Kidney (tissue), 14 donors: ENCODE measurements around the gene ATG4B. TPM values are rescaled to one million over a fixed set of nuclear protein-coding genes. Genes with fewer than 3 reads are reported as not detected.

ENCODE experiments used
- DNase-seq, 5 donors: peaks; one replicate each; pipeline ENCODE4 v3.0.0-alpha.2; 2013 to 2020
- FAIRE-seq: peaks from 2 replicates; lab custom pipeline; 2012; peaks lifted over from hg19 to GRCh38; lab: Jason Lieb, UNC
- H3K27ac ChIP-seq, 2 donors: one replicate each; pipeline ENCODE4 v1.7.0; 2013; ENCODE audit warnings: low read depth in 2 of 2, low read length in 2 of 2, inconsistent platforms in 1 of 2
- H3K27me3 ChIP-seq: one replicate; pipeline ENCODE4 v1.7.1; 2013; ENCODE audit warnings: low read length, inconsistent platforms; ENCODE audit not compliant: control insufficient read depth, insufficient read depth
- H3K36me3 ChIP-seq, 3 donors: one replicate each; pipeline versions ENCODE4 v1.7.0 to v1.7.1; 2013; ENCODE audit warnings: low read length in 3 of 3, control low read depth in 1 of 3, inconsistent platforms in 1 of 3; ENCODE audit not compliant: insufficient read depth in 3 of 3, control insufficient read depth in 2 of 3
- H3K4me1 ChIP-seq, 3 donors: one replicate each; pipeline versions ENCODE4 v1.7.0 to v1.7.1; 2013; ENCODE audit warnings: low read length in 3 of 3, inconsistent platforms in 1 of 3, low read depth in 1 of 3; ENCODE audit not compliant: control insufficient read depth in 2 of 3, insufficient read depth in 2 of 3
- H3K4me3 ChIP-seq, 3 donors: one replicate each; pipeline versions ENCODE4 v1.7.0 to v1.8.1; 2013; ENCODE audit warnings: low read length in 3 of 3, control low read depth in 1 of 3, inconsistent platforms in 1 of 3
- H3K9ac ChIP-seq, 3 donors: one replicate each; pipeline versions ENCODE4 v1.7.0 to v1.7.1; 2013; ENCODE audit warnings: low read length in 3 of 3, control low read depth in 1 of 3, inconsistent platforms in 1 of 3
- H3K9me3 ChIP-seq, 3 donors: one replicate each; pipeline versions ENCODE4 v1.7.0 to v1.7.1; 2013; ENCODE audit warnings: low read length in 3 of 3, control low read depth in 1 of 3, inconsistent platforms in 1 of 3; ENCODE audit not compliant: control insufficient read depth in 2 of 3, insufficient read depth in 1 of 3
- intact Hi-C: fragments of 100-400 bp; cut with DNase I; formaldehyde crosslinking; loops from one replicate; pipeline ENCODE4 v1.11.1; 2022
- polyA plus RNA-seq: library from polyadenylated mRNA; stranded (reverse); fragments of 350-450 nt; fragmentation: Illumina TruSeq; extraction: RNeasy Lipid Tissue Mini Kit (QIAGEN cat#74804); gene quantifications from one replicate; pipeline ENCODE4 v1.2.3, GENCODE V29; 2014; ENCODE audit warnings: low read depth, low replicate concordance; ENCODE audit not compliant: insufficient read depth
- total RNA-seq: library from RNA; stranded (reverse); fragmentation: NEBNext Ultra II Directional; extraction: Animal tissue kit (Norgen Biotek cat#: 25700); gene quantifications from one replicate; pipeline ENCODE4 v1.2.1, GENCODE V29; 2021
- TF ChIP-seq, protein P1 (sequence below): IDR thresholded peaks from 3 replicates; pipeline ENCODE4 v1.5.1; 2012; ENCODE audit warnings: mild to moderate bottlenecking, moderate library complexity, borderline replicate concordance; ENCODE audit not compliant: insufficient read depth; ENCODE audit errors: extremely low read depth
- donor health status: control.
- donor health status: control.
- donor health status: control.
- donor health status: control.
- donor health status: control.
- donor health status: DM: yes; HTN: yes; CAD: no.
- donor health status: Normal renal cell carcinoma (clear cell type).

ATG4B gene
- total and polyA plus RNA-seq, 2 donors from 2014 or later: 56.6 to 81.0 TPM

DNA sequence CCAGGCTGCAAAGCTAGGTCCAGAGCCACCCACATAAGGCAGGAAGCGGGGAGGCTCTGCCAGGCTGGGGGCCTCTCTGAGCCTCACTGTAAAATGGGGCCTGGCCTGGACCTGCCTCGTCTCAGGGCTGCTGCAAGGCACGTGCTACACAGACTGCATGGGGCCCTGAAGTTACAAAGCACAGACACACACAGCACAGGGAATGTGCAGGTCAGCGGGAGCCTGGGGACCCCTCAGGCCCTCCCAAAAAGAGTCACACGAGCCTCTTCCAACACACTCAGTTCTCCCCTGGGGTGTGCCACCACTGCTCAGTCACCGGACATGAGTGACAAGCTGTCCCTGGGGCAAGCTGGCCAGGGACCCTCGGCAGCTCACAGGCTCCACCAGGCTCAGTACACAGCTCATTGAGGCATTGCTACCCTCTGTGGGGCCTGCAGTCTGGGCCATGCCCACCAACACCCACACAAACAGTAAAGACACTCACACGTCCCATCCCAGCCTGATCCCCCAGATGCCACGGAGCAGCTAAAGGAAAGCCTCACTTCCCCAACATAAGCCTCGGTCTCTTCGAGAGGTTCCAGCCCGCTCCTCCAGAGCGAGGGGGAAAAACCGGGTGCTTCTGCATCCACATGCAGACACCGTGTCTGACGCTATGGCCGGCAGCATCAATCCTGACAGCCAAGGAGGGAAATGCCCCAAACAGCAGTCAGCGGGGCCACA is 45.2 kb upstream of the ATG4B start:
- Histone ChIP-seq H3K9ac (no peak overlapping the region), H3K27ac (no peak overlapping the region), H3K27me3 (no peaks in the 10 kb centered on the region), H3K36me3 (peaks cover under 1 to 8% (median 8%) of the 10 kb centered on the region in 3 donors), H3K9me3 (peaks cover 0 to 1% (median 0%) of the 10 kb centered on the region in 3 donors), H3K4me1 (no peaks in the 10 kb centered on the region), H3K4me3 (no peak overlapping the region)
- no peak for FAIRE-seq
- DNase-seq: no peak
- intact Hi-C loops: no loop called here
- TF ChIP-seq, protein P1, sequence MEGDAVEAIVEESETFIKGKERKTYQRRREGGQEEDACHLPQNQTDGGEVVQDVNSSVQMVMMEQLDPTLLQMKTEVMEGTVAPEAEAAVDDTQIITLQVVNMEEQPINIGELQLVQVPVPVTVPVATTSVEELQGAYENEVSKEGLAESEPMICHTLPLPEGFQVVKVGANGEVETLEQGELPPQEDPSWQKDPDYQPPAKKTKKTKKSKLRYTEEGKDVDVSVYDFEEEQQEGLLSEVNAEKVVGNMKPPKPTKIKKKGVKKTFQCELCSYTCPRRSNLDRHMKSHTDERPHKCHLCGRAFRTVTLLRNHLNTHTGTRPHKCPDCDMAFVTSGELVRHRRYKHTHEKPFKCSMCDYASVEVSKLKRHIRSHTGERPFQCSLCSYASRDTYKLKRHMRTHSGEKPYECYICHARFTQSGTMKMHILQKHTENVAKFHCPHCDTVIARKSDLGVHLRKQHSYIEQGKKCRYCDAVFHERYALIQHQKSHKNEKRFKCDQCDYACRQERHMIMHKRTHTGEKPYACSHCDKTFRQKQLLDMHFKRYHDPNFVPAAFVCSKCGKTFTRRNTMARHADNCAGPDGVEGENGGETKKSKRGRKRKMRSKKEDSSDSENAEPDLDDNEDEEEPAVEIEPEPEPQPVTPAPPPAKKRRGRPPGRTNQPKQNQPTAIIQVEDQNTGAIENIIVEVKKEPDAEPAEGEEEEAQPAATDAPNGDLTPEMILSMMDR: no peak

DNA sequence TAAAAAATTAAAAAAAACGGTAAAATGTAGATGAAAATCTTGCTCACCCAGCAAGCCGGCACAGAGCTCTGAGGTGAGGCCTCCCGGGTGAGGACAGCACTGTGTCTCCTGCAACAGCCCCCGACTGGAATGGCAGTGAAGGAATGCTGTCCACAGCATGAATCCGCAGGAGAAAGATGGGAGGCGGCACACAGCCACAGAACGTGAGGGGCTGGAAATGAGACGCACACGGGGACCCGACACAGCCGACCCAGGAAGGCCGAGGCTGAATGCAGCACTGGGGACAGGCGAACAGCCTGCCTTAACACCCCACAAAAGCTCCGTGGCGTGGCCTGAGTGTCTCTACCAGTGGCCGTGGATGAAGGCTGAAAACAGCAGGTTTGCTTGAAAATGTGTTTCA is 44.2 kb upstream of the ATG4B start:
- TF ChIP-seq, protein P1: no peak
- H3K36me3 ChIP-seq: peaks cover 0 to 10% (median 8%) of the 10 kb centered on the region in 3 donors
- DNase-seq: no peak
- no peaks in the 10 kb centered on the region for H3K9me3 ChIP-seq
- no peak overlapping the region for H3K4me3 ChIP-seq
- no peak overlapping the region for H3K27ac ChIP-seq
- H3K27me3 ChIP-seq: no peaks in the 10 kb centered on the region
- H3K4me1 ChIP-seq: no peaks in the 10 kb centered on the region
- no peak overlapping the region for H3K9ac ChIP-seq
- no peak for FAIRE-seq
- intact Hi-C loops: no loop called here

DNA sequence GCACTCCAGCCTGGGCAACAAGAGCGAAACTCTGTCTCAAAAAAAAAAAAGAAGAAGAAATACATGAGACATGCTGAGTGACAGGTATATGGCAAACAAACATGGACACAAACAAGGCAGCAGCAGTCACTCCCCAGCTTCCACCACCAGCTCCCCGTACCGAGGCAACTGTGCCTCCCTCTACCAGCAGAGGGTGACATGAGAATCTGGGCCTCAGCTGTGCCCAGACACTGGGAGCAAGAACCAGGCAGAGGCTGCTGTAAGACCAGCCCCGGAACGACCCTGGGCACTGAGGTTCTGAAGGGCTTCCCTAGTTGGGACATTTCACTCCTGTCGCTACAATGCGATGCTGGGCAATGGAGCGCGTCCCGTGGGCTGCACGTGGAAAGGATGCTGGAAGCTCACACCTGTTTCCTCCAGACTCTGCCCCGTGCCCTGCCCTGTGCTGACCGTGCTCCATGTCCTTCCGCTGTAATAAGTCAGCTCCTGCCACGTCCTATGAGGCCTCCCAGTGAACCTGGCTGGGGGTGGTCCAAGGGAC is 41.8 kb upstream of the ATG4B start:
- DNase-seq (no peak), FAIRE-seq (no peak)
- TF ChIP-seq, protein P1: no peak
- H3K9me3 ChIP-seq: no peaks in the 10 kb centered on the region
- no peak overlapping the region for H3K9ac ChIP-seq
- H3K4me3 ChIP-seq: no peak overlapping the region
- no peak overlapping the region for H3K27ac ChIP-seq
- H3K4me1 ChIP-seq: no peaks in the 10 kb centered on the region
- peaks cover 0 to 12% (median 11%) of the 10 kb centered on the region in 3 donors for H3K36me3 ChIP-seq
- intact Hi-C loops: no loop called here
- H3K27me3 ChIP-seq: no peaks in the 10 kb centered on the region
